ENCODE results near the gene RARRES2.

GRCh38 chr7:150338166-150338829 lies 3.1 kb downstream of the RARRES2 start:
- TF ChIP-seq POLR2A (IDR thresholded peaks at IDR 0.05; ENCODE audit: borderline replicate concordance, extremely low read depth, insufficient read depth, insufficient read length) = no peak
- no peak for TF ChIP-seq POLR2AphosphoS5 (IDR thresholded peaks at IDR 0.05; ENCODE audit: low read depth, low read length)
- no peak for TF ChIP-seq ZBTB33 (IDR thresholded peaks at IDR 0.05; ENCODE audit: extremely low read depth, insufficient replicate concordance, low read length)
- TF ChIP-seq CTCF (IDR thresholded peaks at IDR 0.05 in 2 of 3, conservative IDR thresholded peaks at IDR 0.05 in 1 of 3; ENCODE audit: borderline replicate concordance in 1 of 3, insufficient read depth in 1 of 3, low read depth in 2 of 3, low read length in 2 of 3) = no peak
- no peak for TF ChIP-seq CEBPB (IDR thresholded peaks at IDR 0.05; ENCODE audit: low read depth)
- no peak for TF ChIP-seq EZH2 (IDR thresholded peaks at IDR 0.05)
- TF ChIP-seq EGR1 (IDR thresholded peaks at IDR 0.05; ENCODE audit: low read depth) = no peak
- no peak for TF ChIP-seq EZH2phosphoT487 (IDR thresholded peaks at IDR 0.05; ENCODE audit: borderline replicate concordance)
- no peak for TF ChIP-seq REST (IDR thresholded peaks at IDR 0.05; ENCODE audit: low read depth)
- no peak for TF ChIP-seq SIN3A (IDR thresholded peaks at IDR 0.05; ENCODE audit: low read depth)
- TF ChIP-seq SP1 (IDR thresholded peaks at IDR 0.05; ENCODE audit: low read depth) = no peak
- no peak for TF ChIP-seq ELF1 (IDR thresholded peaks at IDR 0.05; ENCODE audit: borderline replicate concordance, low read depth)
- no peak for TF ChIP-seq JUND (IDR thresholded peaks at IDR 0.05)

Data from HCT116 (cell line).